ENCODE results near the gene TSFM.

TSFM gene

DNA sequence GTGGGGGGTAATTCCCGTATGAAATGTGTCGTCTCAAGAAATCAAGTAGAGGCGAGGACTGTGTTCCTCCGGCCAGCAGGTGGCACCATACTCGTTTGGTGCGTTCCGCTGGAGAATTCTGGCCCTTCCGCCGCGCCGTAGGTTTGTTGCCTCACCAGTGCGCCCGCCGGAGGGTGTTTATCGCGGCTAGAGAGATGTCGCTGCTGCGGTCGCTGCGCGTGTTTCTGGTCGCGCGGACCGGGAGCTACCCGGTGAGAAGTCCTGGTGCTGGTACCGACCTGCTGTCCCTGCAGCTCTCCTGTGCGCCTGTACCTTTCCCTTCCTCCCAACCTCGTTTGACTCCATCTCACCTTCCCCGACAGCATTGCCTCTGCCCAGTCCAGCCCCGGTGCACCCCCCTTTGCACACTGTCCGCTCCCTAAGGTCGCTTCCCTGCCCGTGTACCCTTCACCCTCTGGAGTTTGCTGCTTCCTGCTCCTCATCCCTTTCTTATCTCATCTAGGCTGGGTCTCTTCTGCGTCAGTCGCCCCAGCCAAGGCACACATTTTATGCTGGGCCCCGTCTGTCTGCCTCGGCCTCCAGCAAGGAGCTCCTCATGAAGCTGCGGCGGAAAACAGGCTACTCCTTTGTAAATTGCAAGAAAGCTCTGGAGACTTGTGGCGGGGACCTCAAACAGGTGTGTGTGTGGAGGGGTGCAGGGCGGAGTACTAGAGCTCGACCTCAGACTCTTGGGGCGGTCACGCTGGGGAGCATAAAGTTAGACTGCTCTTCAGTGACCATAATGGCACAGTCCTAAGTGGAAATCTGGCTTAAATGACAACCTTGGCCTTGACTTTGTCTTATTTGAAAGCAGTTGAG is at the start of gene TSFM:
Gene TSFM, plus strand, starts transcription at position 180 of the 858 bp plus-strand sequence. Its CDS starts 15 bp downstream, at position 195.
- peak; percentile 95 to 96 for DNase-seq (ENCODE audit: low read depth in 2 of 2)

DNA sequence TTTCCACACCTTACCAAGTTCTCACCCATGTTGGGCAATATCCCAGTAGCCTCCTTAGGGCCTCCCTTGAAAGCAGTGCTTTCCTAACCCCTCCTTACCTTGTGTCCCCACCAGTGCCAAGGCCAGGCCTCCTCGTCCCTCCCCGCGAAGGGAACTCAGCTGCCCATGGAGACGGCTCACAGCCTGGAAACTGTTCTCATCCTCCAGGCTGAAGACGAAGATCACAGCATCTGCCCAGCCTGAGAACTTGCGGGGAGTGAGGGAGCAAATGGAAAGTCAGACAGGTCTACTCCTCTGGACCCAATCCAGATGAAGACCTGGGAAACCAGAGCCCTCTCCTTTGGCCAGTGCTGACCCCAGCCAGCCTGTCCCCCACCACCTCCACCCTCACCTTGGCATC is 48.7 kb upstream of the TSFM start:
- DNase-seq (ENCODE audit: low read depth in 2 of 2) = no peak

DNA sequence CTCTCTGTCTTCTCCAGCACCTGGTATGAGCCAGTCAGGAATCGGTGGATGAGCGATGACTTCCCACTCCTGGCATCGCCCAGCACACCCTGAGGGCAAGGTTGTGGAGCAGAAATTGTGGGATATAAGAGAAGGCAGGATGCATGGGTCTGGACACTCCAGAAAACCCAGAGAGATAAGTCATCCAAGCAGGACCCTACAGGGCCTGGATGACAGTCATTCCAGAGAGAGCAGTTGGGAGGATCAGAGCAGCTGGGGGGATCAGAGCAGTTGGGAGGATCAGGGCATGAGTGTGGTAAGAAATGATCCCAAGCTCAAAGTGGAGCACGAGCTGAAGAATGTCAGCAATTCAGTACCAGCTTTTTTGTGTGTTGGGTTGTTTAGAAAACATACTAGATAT is 48.0 kb upstream of the TSFM start:
- no peak for DNase-seq (ENCODE audit: low read depth in 2 of 2)

DNA sequence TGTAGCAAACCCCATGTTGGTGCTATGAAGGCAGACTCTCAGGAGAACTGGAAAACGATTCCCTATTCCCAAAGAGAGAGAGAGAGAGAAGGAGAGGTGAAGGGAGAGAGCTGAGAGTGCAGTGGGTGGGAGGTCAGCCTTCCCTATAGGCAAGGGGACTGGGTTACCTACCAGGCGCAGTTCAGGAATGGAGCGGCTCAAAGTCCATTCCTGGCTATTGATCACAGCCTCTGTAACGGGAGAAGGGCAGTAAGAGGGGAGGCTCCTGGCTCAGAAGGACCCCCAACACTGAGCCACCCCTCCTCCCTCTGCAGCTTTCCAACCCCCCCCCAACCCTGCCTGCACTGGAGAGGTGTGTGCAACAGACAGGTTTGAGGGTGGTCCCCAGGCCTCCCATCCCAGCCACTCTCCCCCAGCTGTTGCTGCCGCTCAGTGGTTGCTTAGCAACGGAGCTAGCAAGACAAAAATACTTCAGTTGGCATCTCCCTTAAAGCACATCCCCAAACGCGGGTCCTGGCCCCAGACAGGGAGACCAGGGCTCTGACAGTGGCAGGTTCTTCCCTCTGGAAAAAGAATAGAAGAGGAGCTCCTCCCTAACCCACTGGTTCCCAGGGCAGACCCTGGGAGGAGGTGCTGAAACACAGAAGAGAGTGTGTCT is 47.3 kb upstream of the TSFM start:
- no peak for DNase-seq (ENCODE audit: low read depth in 2 of 2)

DNA sequence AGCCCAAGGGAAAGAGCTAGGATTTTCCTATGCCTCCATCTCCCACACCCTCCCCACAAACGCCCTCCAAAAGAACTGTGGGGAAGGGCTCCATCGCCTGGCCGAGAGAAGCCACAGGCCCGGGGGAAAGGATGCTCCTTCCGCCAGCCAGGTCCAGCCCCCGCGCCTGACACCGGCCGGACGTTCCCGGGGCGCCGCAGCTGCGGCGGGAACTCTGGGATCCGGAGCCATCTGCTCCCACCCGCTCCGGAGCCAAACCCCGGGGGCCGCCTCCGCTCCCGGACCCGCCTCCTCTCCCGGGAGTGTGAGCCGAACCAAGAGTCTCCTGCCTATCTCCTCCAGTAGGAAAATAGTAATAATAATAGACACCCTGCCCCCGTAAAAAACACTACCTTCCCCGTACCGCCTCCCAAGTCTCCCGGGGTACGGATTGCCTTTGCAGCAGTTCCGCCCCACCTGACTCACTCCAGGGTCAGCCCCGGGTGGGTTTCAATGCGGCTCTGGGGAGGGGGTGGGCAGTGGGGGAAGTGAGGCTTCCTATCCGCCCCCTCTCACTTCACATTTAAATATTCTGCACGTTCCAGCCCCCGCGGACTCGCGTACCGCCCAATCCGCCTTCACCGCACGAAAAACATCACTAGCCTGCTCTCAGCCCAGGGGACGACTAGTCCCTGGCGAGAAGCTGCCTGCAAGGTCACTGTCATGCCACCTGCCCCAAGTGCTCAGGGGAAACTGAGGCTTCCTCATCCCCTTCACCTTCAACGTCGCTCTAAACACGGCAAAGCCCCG is 46.4 kb upstream of the TSFM start:
- DNase-seq (ENCODE audit: low read depth in 2 of 2) = no peak

DNA sequence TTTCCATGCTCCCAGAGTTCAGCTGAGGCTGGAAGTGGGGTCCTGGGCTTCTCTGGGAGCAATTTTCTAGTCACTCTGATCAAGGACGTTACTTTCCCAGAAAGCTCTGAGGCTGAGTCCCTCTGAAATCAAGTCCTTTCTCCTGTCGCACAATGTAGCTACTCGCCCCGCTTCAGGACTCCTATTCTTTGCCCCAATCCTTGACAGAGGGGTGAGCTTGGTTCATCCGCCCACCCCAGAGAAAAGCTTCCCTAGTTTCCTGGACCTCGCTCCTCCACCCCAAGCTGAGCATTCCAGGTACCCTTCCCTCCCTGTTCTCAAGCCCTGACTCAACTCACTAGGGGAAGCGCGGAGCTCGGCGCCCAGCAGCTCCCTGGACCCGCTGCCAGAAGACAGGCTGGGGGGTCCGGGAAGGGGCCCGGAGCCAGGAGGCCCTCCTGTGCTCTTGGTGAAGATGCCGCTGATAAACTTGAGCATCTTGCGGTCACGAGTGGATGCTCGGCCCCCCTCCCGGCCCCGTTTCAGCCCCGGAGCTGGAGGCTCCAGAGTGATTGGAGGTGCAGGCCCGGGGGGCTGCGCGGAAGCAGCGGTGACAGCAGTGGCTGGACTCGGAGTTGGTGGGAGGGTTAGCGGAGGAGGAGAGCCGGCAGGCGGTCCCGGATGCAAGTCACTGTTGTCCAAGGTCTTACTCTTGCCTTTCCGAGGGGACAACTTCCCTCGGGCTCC is 45.7 kb upstream of the TSFM start:
- no peak for DNase-seq (ENCODE audit: low read depth in 2 of 2)

DNA sequence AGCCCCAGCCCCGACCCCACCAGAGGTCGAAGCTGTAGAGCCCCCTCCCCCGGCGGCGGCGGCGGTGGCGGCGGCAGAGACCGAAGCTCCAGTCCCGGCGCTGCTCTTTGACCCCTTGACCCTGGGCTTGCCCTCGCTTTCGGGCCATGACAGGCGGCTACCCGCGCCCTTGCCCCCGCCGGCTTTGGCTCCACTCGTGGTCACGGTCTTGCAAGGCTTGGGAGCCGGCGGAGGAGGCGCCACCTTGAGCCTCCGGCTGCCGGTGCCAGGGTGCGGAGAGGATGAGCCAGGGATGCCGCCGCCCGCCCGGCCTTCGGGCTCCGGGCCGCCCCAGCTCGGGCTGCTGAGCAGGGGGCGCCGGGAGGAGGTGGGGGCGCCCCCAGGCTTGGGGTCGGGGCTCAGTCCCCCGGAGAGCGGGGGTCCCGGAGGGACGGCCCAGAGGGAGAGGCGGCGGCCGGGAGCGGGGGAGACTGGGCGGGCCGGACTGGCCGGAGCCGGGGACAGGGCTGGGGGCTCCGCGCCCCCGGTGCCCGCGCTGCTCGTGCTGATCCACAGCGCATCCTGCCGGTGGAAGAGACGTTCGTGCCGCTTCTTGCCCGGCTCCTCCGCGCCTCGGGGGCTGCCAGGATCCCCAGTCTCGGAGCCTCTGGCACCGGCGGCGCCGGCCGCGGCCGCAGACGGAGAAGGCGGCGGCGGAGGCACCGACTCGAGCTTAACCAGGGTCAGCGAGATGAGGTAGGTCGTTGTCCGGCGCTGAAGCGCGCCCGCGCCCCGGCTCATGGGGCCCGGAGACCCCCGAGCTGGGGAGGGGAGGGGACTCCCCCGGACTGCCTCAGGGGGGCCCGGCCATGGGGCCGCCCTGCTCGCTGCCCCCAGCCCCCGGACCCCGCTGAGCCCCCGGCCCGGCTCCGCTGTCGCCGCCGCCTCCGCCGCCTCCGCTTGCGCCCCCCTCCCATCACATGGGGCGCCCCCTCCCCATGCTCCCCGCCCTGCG is 44.8 kb upstream of the TSFM start:
- DNase-seq (ENCODE audit: low read depth in 2 of 2) = no peak

DNA sequence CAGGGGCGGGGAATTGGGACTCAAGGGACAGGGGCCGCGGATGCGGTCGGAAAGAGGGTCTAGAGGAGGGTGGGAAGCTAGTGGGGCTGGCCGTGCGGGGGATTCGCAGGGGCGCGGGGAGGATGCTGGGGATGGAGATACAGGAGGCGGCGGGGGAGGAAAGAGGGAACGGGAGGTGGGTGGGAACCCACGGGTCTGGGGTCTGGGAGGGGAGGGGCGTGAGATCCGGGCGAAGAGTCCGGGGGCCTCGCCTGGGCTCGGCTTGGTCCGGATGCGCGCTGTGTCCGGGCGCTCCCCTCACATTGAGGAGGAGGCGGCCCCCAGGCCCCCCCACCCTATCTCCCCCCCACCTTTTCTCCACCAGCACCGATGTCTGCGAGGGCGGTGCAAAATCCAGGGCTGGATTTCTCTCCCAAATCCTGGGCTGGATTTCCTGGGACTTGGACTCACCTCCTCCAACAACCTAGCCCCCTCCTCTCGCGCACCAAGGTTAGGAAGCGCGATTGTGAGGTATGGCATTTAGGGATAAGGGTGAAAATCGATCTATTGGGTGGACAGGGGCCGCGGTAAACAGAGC is 43.8 kb upstream of the TSFM start, which contains the start of gene AGAP2:
Gene AGAP2, minus strand, starts transcription at position 82 of the 577 bp plus-strand sequence. CDS start 496 bp downstream, outside the sequence.
- DNase-seq (ENCODE audit: low read depth in 2 of 2) = no peak

DNA sequence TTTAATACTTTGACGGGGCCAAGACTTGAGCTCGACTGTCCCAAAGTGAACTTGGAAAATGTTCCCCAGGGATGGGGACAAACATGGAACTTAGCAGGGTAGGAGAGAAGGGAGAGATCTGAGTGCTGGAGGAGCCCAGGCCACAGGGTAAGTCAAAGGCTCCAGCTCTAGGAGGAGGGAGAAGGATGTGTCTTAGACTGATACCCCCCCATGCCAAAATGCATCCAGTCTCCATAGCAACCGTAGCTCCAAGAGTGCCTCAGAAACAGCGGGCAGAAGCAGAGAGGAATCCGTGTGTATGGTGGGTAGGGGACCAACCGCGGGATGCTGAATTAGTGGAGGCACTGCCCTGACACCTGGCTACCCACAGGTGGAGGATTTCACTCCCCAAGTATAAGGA is 43.2 kb upstream of the TSFM start:
- no peak for DNase-seq (ENCODE audit: low read depth in 2 of 2)

DNA sequence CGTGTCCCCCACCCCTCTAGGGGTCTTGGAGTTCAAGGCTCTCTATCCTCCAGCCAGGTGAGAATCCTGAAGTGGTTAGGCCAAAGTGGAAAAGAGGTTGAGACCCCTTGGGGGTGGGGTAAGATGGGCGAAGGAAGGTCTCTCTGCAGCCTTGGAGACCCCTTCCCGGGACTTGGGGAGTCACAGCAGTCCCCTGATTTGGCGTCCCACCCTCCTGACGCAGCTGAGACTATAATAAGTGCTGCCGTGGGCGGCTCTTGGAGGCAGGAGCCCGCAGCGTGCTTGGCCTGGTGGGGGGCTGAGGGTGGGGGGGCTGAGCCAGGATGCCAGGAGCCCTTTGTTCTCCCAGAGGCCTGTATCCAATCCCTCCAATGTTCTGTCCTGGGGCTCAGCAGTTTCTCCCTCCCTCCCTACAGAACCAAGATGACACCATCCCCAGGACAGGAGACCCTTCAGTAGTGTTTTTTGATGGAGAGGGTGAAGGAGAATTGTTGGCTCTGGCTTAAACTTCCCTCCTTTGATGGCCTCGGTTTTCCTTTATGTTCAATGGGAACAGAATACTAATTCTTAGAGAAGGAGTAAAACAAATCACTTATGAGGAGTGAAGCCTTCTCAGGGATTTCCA is 42.6 kb upstream of the TSFM start:
- no peak for DNase-seq (ENCODE audit: low read depth in 2 of 2)

DNA sequence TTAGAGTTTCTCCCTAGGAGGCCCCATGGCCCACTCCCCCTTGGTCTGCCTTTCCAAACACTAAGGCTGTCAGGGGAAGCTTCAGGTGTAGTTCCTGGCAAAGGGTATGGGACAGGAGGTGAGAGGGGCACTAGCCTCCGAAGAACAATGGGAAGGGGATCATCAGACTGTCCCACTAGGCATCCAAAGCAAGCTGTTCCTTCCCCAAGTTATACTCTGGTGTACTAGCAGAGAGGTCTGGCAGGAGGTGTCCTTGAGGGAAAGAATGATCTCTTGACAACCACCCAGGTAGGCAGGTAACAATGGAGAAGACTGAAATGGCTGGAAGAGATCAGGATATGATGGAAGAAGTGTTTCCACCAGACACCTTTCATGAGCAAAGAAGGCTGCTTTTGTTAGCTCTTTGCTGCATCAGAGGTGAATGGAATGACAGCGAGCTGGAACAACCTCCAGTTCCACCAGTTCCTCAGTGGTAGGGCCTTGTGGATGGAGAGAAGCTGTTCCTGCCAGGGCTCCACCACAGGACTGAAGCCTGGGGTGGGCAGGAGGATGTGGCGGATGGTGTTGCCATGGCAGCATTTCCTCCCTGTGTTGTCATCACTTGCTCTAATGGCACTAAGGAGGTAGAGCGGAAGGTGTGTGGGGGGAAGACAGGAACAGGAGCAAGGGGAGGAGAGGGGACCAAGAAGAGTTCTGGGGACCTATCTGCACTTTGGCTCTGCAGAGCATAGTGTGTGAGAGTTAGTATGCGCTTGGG is 41.8 kb upstream of the TSFM start:
- peak; percentile 59 to 63 for DNase-seq (ENCODE audit: low read depth in 2 of 2)

DNA sequence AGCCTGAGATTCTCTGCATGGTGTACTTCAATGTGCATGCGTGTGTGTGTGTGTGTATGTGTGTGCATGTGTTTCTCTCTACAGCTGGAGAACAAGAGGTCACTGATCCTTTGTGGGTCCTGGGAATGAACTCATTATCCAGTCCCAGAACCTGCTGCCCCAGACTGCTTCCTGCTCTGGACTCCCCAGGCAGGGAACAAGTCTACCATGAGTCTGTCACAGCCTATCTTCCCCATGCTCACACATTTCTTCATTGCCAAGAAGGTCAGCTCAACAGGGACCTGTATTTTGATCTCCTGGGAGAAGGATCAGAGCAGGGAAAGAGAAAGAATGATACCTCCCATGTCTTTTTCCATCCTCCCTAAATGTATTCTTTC is 41.2 kb upstream of the TSFM start:
- DNase-seq (ENCODE audit: low read depth in 2 of 2) = no peak

DNA sequence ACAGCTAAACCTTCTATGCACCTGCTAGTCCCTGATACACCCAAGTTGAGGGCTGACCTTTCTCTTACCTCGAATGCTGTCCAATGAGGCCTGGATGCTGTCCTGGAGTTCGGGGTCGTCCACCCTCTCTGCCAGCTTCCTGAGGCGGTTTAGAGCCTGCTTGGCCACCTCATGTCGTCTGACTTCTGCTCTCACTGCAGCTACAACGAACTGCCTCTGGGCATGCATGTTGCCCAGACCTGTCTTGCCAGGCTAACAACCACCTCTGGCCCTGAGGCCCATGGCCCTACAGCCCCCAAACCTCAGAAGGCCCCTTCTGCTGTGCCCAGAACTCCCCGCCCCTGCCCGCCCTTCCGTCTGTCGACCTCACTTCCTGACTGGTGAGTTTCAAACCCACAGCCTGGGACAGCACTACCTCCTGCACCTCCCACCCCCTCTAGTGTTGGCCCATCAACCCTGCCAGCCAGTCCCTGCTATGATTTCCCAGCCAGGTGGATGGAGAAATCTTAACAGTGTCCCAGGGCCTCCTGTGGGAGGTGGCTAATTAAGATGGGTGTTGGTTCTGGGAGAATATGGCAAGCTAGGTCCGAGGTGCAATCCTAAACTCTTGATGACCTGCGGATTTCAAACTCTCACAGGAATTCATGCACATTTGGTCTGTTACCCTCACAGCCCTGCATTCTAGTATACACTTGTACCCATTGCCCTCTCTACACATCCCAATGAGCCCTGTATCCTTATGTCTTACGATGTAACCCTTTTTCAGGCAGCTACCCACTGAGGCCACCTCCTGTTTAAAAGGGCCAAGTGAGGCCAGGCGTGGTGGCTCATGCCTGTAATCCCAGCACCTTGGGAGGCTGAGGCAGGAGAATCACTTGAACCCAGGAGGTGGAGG is 40.5 kb upstream of the TSFM start:
- peak; percentile 46 to 68 for DNase-seq (ENCODE audit: low read depth in 2 of 2)

DNA sequence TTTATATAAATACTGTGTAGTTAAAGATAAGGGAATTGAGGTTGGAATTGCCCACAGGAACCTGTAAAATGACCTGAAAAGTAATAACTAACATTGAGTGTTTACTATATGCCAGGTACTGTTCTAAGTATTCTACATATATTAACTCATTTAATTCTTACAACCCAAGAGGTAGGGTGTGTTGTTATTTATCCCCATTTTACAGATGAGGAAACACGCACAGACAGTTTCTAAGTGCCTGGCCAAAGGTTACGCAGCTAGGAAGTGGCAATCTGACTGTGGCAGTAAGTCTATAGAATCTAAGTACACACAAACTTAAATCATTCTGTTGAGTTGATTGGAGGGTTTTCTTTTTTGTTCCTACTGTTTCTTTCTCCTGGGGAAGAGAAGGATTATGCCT is 38.8 kb upstream of the TSFM start:
- DNase-seq (ENCODE audit: low read depth in 2 of 2) = no peak

DNA sequence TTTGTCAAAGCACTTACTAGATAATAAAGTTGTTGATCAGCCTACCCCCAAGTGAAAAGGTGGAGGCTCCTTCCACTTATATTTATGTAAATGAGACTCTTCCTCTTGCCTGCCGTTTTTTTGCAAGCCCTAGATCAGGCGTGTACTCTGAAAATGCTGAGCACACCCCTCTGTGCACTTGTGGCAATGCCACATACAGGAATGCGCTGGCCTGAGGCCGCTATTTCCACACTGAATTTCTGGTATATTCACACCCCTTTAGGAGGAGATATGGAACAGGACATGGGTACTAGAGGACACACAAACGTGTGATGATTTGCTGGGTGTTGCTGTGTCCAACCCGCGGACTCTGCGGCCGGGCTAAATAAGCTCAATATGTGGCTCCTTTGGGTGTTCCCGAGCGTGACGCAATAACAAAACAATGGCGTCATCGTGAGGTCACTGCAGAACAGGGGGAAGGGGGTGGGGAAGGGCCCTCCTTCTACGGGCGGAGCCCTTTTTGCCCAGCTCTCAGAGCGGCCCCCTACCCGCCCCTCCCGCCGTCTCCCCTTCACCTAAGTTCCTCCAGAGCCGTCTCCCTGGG is 38.3 kb upstream of the TSFM start:
- peak; percentile 39 for DNase-seq (ENCODE audit: low read depth in 2 of 2)

DNA sequence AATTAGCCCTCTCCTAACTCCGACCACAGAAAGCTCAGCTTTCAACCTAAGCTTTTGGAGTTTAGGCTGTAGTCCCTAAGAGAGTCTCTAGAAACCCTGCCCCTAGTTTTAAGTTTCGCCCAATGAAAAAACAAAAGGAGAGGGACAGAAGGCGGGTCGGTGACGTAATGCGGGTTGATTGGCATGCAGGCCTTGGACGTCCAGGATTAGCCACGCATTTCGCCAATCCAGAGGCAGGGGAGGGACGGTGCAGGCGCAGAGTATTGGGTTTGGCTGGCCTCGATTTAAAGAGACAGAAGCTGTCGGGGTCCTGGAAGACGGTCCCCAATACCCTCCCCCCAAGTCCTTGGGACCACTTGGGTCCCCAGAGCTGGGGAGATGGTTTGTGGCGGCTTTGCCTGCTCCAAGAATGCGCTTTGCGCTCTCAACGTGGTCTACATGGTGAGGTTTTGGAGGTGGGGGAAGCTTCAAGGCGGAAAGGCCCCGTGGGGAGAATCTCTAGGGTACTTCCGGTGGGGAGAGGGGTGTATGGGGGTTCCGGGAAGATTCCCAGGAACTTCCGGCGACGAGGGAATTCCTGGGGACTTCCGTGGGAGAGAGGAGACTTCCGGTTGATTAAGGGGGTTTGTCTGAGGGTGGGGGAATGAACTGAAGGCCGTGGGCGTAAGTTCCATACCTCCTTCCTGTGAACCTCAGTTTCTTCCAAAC is 37.7 kb upstream of the TSFM start, which contains the start of gene TSPAN31:
Gene TSPAN31, plus strand, starts transcription at position 263 of the 708 bp plus-strand sequence. Its CDS starts 116 bp downstream, at position 379.
- DNase-seq (ENCODE audit: low read depth in 2 of 2) = peak; percentile 83 to 90

DNA sequence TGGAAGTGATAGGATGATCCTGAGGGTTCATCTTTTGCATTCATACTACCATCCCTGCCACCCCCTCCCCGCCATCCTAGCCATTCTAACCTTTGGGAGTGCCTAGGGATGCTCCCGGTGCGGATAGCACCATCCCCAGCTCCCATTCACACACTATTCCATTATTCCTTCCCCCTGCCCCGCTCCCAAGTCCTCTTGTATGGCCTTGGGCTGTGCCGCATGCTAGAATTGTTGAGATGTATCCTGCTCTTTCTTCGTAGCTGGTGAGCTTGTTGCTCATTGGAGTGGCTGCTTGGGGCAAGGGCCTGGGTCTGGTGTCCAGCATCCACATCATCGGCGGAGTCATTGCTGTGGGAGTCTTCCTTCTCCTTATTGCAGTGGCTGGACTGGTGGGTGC is 37.1 kb upstream of the TSFM start:
- no peak for DNase-seq (ENCODE audit: low read depth in 2 of 2)

All from stimulated activated CD8-positive, alpha-beta memory T cell treated with anti-CD3 and anti-CD28 coated beads, Interleukin-2, amount 100 ng/mL, for 1 hour (primary cell).